SU-DHL-6 (cell line): ENCODE data around the gene ITPR1.

Experiments
- H2AFZ ChIP-seq: fragments of 200-600 bp; sonication (generic); 2 replicates; pipeline ENCODE4 v1.6.1; 2014; ENCODE audit warnings: low read depth, mild to moderate bottlenecking, moderate library complexity, mixed read lengths, antibody characterized with exemption, low read length; ENCODE audit not compliant: severe bottlenecking
- H3F3A ChIP-seq: fragments of 200-600 bp; shearing (Covaris generic); 2 replicates; pipeline ENCODE4 v1.6.0; 2016; ENCODE audit warnings: antibody characterized with exemption, mild to moderate bottlenecking; ENCODE audit not compliant: insufficient read depth
- H3K27ac ChIP-seq: fragments of 200-600 bp; sonication (generic); 2 replicates; pipeline ENCODE4 v1.5.1; 2016; ENCODE audit warnings: low read depth, mild to moderate bottlenecking, low read length, moderate library complexity, mixed read lengths
- H3K27me3 ChIP-seq: fragments of 200-600 bp; sonication (generic), shearing (Covaris generic); 2 replicates; pipeline ENCODE4 v1.6.0; 2014; ENCODE audit warnings: mild to moderate bottlenecking, low read length
- H3K36me3 ChIP-seq: fragments of 200-600 bp; sonication (generic); 2 replicates; pipeline ENCODE4 v1.6.1; 2014; ENCODE audit warnings: mild to moderate bottlenecking, low read length, mixed read lengths
- H3K4me2 ChIP-seq: fragments of 300-600, 200-600 bp; shearing (Covaris generic), sonication (generic); 2 replicates; pipeline ENCODE4 v1.6.0; 2014; ENCODE audit warnings: low read length, low read depth, mild to moderate bottlenecking; ENCODE audit not compliant: poor library complexity, severe bottlenecking
- H3K4me3 ChIP-seq: fragments of 200-600 bp; sonication (generic); 2 replicates; pipeline ENCODE4 v1.5.1; 2014; ENCODE audit warnings: antibody characterized with exemption, low read length, mild to moderate bottlenecking, mixed read lengths; ENCODE audit not compliant: insufficient read depth, poor library complexity, severe bottlenecking
- H3K79me2 ChIP-seq: fragments of 200-600 bp; sonication (generic); 2 replicates; pipeline ENCODE4 v1.6.1; 2014; ENCODE audit warnings: mild to moderate bottlenecking, low read length, moderate library complexity; ENCODE audit not compliant: insufficient read depth
- H3K9ac ChIP-seq: fragments of 200-600 bp; sonication (generic); 2 replicates; pipeline ENCODE4 v1.7.0; 2014; ENCODE audit warnings: mild to moderate bottlenecking, low read length
- H3K9me2 ChIP-seq: fragments of 200-600 bp; sonication (generic); replicated peaks from 2 replicates; pipeline ENCODE4 v1.6.1; 2014; ENCODE audit warnings: low read length; ENCODE audit not compliant: insufficient read depth
- H3K9me3 ChIP-seq: fragments of 200-600 bp; sonication (generic); 2 replicates; pipeline ENCODE4 v1.6.1; 2014; ENCODE audit warnings: low read length, mixed read lengths; ENCODE audit not compliant: insufficient read depth
- H4K20me1 ChIP-seq: fragments of 200-600 bp; sonication (generic); 2 replicates; pipeline ENCODE4 v1.6.1; 2014; ENCODE audit warnings: low read depth, mild to moderate bottlenecking, antibody characterized with exemption, low read length, moderate library complexity, mixed read lengths
- EZH2phosphoT487 ChIP-seq: fragments of 200-600 bp; sonication (generic), shearing (Covaris generic); conservative IDR thresholded peaks from 2 replicates; pipeline ENCODE4 v1.6.1; 2018; ENCODE audit warnings: mild to moderate bottlenecking, antibody characterized with exemption, low read length, moderate library complexity, mixed read lengths
- TF ChIP-seq, protein P1 (sequence below): fragments of 200-600 bp; sonication (generic); IDR thresholded peaks from one replicate; pipeline ENCODE4 v1.5.1; 2017; ENCODE audit warnings: antibody characterized with exemption, mild to moderate bottlenecking, low read length, moderate library complexity; ENCODE audit not compliant: insufficient read depth, poor library complexity, severe bottlenecking

Gene ITPR1

DNA sequence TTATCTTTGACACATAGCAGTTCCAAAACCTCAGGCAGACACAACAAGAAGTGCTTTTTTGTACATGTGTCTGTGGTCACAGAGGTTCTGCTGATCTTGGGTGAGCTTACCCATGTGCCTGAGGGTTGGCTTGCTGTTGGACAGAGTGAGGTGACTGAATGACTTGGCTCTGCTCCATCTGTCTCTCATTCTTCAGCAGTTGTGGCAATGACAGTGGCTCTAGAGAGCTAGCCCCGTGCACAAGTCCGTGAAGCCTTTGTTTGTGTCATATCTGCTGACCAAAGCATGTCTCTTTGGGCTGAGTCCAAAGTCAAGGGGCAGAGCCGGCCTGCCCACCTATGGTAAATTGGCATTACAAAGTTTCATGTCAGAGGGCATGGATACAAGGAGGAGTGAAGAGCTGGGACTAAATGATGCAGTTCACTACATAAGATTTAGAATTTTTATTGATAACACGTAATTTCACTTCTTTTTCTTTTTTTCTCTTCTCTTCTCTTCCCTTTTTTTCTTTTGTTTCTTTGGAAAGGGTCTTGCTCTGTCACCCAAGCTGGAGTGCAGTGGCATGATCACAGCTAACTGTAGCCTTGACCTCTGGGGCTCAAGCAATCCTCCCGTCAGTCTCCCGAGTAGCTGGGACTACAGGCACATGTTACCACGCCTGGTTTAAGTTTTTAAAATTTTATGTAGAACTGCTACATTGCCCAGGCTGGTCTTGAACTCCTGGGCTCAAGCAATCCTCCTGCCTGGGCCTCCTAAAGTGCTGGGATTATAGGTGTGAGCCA is 77.9 kb downstream of the ITPR1 start:
- Histone ChIP-seq H4K20me1 (no peaks in the 10 kb centered on the region), H3K27me3 (no peaks in the 10 kb centered on the region), H3K9ac (no peak overlapping the region), H3K9me3 (no peaks in the 10 kb centered on the region), H3K9me2 (no peaks in the 10 kb centered on the region), H3K79me2 (no peaks in the 10 kb centered on the region), H3F3A (no peaks in the 10 kb centered on the region), H3K4me2 (no peak overlapping the region), H3K36me3 (no peaks in the 10 kb centered on the region), H3K27ac (no peak overlapping the region), H2AFZ (no peak overlapping the region), H3K4me3 (no peak overlapping the region)
- TF ChIP-seq, protein P1, sequence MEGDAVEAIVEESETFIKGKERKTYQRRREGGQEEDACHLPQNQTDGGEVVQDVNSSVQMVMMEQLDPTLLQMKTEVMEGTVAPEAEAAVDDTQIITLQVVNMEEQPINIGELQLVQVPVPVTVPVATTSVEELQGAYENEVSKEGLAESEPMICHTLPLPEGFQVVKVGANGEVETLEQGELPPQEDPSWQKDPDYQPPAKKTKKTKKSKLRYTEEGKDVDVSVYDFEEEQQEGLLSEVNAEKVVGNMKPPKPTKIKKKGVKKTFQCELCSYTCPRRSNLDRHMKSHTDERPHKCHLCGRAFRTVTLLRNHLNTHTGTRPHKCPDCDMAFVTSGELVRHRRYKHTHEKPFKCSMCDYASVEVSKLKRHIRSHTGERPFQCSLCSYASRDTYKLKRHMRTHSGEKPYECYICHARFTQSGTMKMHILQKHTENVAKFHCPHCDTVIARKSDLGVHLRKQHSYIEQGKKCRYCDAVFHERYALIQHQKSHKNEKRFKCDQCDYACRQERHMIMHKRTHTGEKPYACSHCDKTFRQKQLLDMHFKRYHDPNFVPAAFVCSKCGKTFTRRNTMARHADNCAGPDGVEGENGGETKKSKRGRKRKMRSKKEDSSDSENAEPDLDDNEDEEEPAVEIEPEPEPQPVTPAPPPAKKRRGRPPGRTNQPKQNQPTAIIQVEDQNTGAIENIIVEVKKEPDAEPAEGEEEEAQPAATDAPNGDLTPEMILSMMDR = no peak
- no peak for TF ChIP-seq EZH2phosphoT487

DNA sequence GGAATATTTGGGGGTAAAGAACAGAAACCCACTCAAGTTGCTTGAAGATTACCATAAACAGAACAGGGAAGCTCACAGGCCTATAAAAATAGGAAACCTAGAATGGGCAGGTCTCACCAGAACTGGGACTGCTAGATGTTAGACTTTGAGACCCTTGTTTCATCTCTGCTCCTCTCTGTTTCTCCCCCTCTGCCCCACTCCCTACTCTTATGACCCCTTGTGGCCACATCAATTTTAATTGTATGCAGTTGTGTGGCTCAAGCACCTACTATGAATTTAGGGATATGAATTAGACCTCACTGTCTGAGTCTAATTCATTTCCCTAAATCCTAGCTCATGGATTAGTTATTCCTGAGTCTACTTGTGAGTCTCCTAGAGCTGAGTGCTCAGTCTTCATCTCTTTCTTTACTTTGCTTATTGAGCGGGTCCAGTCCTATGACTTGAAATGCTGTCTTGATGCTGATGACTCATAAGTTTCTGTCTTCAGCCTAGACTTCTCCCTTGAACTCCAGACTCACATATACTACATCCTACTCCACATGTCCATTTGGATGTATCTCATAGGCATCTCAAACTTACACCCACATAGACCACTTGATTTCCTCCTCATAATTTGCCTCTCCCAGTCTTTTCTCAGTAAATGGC is 78.7 kb downstream of the ITPR1 start:
- no peak overlapping the region for H2AFZ ChIP-seq
- H4K20me1 ChIP-seq = no peaks in the 10 kb centered on the region
- H3K27ac ChIP-seq = no peak overlapping the region
- H3K36me3 ChIP-seq = no peaks in the 10 kb centered on the region
- TF ChIP-seq, protein P1 = peak; percentile 13
- no peak for TF ChIP-seq EZH2phosphoT487
- H3K4me2 ChIP-seq = no peak overlapping the region
- no peak overlapping the region for H3K4me3 ChIP-seq
- H3F3A ChIP-seq = no peaks in the 10 kb centered on the region
- no peaks in the 10 kb centered on the region for H3K27me3 ChIP-seq
- H3K9me2 ChIP-seq = no peaks in the 10 kb centered on the region
- H3K79me2 ChIP-seq = no peaks in the 10 kb centered on the region
- H3K9me3 ChIP-seq = no peaks in the 10 kb centered on the region
- no peak overlapping the region for H3K9ac ChIP-seq

DNA sequence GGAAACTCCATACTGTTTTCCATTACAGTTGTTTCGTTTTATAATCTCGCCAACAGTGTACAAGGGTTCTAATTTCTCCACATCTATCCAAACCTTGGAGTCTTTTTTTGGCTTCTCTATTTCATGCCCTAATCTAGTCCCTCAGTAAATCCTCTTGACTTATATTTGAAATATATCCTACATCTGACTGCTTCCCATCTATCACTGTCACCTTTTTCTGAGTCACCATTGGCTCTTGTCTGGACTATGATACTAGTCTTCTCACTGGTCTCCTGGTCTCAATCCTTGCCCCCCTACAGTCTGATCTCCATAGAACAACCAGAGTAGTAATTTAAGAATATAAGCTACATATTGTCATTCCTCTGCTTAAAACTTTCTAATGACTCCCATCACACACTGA is 80.0 kb downstream of the ITPR1 start:
- Histone ChIP-seq H3K27ac (no peak overlapping the region), H3K4me2 (no peak overlapping the region), H3F3A (no peaks in the 10 kb centered on the region), H3K9ac (no peak overlapping the region), H3K79me2 (no peaks in the 10 kb centered on the region), H2AFZ (no peak overlapping the region), H3K36me3 (no peaks in the 10 kb centered on the region), H4K20me1 (no peaks in the 10 kb centered on the region), H3K9me2 (no peaks in the 10 kb centered on the region), H3K9me3 (no peaks in the 10 kb centered on the region), H3K4me3 (no peak overlapping the region), H3K27me3 (no peaks in the 10 kb centered on the region)
- TF ChIP-seq, protein P1 = no peak
- no peak for TF ChIP-seq EZH2phosphoT487
